ENCODE data around the gene RADIL.

The RADIL gene

GRCh38 chr7:4849390-4849789 is 34.1 kb downstream of the RADIL start:
- peak; percentile 46 for DNase-seq

- peak; percentile 34 for DNase-seq
Observed at GRCh38 chr7:4845740-4846142, 37.8 kb downstream of the RADIL start.

- no peak for DNase-seq
Observed at GRCh38 chr7:4842319-4843064, 41.0 kb downstream of the RADIL start.

- DNase-seq, result no peak
Observed at GRCh38 chr7:4841836-4842235, 41.7 kb downstream of the RADIL start.

- no peak for DNase-seq
Observed at GRCh38 chr7:4841007-4841784, 42.3 kb downstream of the RADIL start.

GRCh38 chr7:4840079-4840501 is 43.4 kb downstream of the RADIL start:
- DNase-seq, result no peak

- DNase-seq, result no peak
Observed at GRCh38 chr7:4838626-4839334, 44.7 kb downstream of the RADIL start.

- DNase-seq, result no peak
Observed at GRCh38 chr7:4837803-4838625, 45.5 kb downstream of the RADIL start.

- DNase-seq, result no peak
Observed at GRCh38 chr7:4837041-4837802, 46.3 kb downstream of the RADIL start.

GRCh38 chr7:4836206-4836661 is 47.3 kb downstream of the RADIL start:
- DNase-seq, result no peak

GRCh38 chr7:4835398-4836205 is 47.9 kb downstream of the RADIL start:
- no peak for DNase-seq

GRCh38 chr7:4834601-4835397 is 48.7 kb downstream of the RADIL start:
- no peak for DNase-seq

GRCh38 chr7:4833691-4834600 is 49.6 kb downstream of the RADIL start:
- DNase-seq, result no peak

- DNase-seq, result no peak
Observed at GRCh38 chr7:4833176-4833575, 50.3 kb downstream of the RADIL start.

- no peak for DNase-seq
Observed at GRCh38 chr7:4832711-4833110, 50.8 kb downstream of the RADIL start.

GRCh38 chr7:4831723-4832495 is 51.6 kb downstream of the RADIL start:
- DNase-seq, result no peak

- no peak for DNase-seq
Observed at GRCh38 chr7:4830176-4830575, 53.3 kb downstream of the RADIL start.

- DNase-seq, result no peak
Observed at GRCh38 chr7:4828720-4829383, 54.7 kb downstream of the RADIL start.

All from DMS79 treated with DMSO at 0.1 percent for 48 hours (cell line).